NCI-H128 (cell line): ENCODE results near the gene FAM118A.
"Not testable (repeated sequence)": the region's sequence is repeated elsewhere in the genome, so short reads cannot be mapped to it uniquely, and the experiment has no call there.

Experiments used
- DNase-seq: peaks from one replicate; lab custom pipeline; 2025; ENCODE audit not compliant: unreplicated experiment; lab: John Stamatoyannopoulos, UW

The FAM118A gene

DNA sequence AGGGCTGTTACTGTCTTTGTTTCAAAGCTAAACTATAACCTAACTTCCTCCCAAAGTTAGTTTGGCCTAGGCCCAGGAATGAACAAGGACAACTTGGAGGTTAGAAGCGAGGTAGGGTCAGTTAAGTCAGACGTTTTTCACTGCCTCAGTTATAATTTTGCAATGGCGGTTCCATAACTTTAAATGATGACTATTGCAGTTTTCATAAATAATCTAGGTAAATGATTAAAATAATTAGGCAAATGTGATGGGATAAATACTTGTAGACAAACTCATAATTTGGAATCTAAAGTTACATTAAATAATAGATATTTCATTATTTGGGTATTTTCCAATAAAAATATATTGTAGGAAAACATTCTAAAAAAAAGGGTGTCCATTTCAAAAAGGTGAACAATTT lies 63.9 kb downstream of the FAM118A start:
- DNase-seq = not testable (repeated sequence)

DNA sequence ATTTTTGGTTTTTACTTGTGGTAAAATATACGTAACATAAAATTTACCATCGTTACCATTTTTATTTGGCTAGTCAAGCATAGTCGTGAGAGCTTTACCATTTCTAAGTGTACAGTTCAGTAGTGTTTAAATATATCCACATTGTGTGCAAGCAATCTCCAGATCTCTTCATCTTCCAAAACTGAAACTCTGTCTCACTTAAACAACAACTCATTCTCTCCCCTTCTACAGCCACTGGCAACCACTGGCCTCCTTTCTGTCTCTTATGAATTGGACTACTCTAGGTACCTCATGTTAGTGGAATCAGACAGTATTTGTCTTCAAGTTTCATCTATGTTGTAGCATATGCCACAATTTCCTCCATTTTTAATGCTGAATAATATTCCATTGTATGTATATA lies 66.3 kb downstream of the FAM118A start:
- no peak for DNase-seq

GRCh38 chr22:45376703-45377102 lies 67.0 kb downstream of the FAM118A start:
- DNase-seq = no peak

- DNase-seq = no peak
Measured at GRCh38 chr22:45381348-45381747, 71.6 kb downstream of the FAM118A start.

DNA sequence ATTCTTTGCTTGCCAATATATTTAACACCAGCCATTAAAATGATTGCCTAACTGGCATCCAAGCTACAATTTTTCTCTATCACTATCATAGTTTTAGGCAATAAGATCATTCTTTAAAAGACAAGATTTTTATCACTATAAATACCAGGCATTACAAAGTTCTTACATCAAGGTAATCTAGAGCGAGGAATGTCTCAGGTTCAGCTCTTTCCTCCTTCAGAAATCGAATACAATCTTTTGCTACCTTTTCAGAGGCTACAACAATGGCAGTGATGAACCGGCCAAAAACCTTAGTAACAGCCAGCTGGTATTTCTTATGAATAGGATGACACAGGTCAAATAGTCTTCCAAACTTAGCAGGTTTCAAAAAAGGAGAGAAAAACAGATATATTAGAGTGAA lies 79.8 kb downstream of the FAM118A start:
- no peak for DNase-seq
